Left forelimb (tissue), 1 donor: Measurements from ENCODE around the gene GRIK3.

Experiments
- DNase-seq: peaks from one replicate; pipeline ENCODE4 v3.0.0-alpha.2; 2018; ENCODE audit warnings: low spot score

GRIK3 gene

DNA sequence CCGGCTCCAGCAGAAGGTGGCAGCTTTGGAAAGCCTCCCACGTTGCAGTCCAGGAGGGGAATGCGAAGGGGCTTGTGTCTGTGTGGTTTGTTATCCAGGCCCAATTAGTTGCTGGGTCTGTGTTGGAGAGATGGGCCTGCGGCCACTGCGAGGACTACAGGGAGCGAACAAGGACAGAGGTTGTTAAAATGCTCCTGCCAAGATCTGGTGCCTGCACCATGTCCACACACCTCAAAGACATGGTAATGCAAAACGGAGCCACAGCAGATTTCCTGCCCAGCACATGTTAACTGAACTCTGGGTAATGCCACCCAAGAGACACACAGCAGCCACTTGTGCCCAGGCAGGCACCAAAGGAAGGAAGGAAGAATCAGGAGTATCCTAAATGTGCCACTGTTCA lies 18.6 kb downstream of the GRIK3 start:
- DNase-seq: no peak

DNA sequence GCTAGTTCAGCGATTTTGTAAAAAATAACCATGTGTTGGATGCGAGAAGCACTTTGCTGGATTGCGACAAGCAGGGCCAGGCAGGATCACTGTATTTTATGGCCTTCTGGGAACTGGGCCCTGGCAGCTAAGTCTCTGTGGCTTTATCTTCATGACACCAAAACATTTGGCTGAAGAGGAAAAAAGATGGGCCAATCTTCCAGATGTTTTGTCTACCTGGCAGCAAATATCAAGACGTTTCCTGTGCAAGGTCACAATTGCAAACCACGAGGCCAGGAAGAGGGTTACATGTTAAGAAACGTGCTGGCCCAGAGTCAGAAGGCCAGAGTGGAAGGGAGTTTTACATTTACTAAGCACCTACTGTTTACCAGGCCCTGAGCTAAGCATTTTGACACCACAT lies 22.1 kb downstream of the GRIK3 start:
- DNase-seq: no peak

DNA sequence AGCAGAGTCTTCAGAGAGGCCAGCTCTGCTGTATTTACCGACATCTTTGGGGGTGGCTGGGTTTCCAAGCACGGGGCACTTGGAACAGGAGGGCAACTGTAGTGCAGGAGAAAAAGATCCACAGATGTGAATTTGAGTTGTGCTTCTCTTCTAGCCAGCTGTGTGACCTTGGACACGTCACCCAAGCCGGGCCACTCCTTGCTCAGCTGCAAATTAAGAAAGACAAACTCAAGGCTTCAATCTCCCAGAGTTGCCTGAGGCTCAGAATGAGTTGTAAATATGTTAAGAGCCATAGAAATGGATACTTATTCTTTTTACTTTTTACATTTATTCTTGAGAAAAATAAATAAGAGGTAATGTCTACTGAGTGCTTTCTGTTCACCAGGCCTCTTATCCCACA lies 24.3 kb downstream of the GRIK3 start:
- no peak for DNase-seq

DNA sequence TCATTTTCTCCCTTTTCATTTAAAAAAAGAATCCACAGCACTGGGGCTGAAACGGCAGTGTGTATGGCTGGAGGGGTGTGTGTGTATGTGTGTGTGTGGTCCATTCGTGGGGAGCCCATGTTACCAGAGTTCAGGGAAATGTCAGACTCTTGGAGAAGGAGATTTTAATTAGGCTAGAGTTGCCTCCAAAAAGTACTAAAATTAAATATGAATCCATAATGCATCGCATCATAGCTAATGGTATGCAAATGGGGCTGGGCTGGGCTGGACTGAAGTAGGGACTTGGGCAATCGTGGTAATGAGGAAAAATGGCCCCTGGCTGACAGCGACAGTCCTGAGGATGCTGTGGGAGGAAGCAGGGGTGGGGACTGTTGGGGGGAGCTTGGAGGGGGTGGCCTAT lies 24.8 kb downstream of the GRIK3 start:
- DNase-seq: no peak

DNA sequence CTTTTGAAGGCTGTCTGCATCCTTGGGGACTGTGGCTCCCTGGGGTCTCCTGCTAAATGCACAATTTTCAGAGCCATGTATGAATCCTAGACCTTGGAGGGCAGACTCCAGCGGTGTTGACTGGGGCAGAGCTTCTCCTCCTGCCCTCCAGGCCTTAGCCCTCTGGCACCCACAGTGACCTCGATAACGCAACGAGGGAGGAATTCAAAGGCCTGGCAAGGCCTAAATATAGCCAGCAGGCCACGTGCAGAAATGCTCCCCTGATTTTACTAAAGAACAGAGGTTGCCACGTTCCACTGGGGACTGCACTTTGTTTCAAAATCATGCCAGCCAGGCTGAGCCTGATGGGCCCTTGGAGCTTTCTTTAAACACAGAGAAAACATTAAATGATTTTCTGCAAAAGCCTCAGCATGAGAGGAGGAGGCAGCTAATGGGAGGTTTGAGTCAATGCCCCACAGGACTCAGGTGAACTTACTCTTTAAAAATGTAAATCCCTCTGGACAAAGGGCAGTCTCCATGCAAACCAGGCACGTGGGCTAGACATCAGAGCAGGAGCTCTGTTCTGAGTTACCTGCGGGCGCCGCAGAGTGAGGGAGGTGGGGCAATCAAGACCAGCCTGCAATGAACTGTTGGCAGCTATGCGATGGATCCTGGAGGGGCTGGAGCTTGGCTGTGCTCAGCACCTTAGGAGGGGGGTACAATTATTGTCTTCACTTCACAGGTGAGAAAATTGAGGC lies 28.0 kb downstream of the GRIK3 start:
- DNase-seq: no peak

DNA sequence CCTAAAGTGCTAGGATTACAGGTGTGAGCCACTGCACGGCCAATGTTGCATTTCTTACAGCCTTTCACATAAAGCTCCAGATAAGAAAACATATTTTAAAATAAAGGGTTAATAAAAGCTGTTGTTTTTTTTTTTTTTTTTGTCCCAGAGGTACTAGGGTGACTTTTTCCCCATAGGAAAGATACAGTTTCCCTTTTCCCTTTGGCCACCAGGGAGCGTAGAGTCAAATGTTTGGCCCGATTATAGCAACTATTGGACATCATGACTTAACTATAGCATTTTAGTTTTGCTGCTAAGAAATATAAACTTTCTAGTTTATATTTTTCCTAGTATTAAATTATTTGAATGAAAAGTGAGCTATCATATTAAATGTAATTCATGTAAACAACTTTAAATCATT lies 31.4 kb downstream of the GRIK3 start:
- DNase-seq: no peak

DNA sequence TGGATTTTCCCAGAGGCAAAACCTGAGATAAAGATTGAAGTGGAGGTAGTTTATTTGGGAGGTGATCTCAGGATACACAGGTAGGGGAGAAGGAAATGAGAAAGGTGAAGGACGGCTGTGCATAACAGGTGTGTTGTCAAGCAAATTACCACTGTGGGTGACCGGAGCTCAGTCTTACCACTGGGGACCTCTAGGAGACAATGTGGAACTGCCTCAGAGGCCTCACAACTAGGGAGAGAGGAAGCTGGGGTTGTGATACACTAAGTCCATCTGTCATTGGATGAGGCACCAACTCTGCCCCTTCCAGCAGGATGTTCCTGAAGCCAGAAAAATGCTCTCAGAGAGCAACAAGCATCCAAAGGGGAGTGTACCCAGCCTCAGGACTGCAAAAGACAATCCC lies 32.6 kb downstream of the GRIK3 start:
- DNase-seq: no peak

DNA sequence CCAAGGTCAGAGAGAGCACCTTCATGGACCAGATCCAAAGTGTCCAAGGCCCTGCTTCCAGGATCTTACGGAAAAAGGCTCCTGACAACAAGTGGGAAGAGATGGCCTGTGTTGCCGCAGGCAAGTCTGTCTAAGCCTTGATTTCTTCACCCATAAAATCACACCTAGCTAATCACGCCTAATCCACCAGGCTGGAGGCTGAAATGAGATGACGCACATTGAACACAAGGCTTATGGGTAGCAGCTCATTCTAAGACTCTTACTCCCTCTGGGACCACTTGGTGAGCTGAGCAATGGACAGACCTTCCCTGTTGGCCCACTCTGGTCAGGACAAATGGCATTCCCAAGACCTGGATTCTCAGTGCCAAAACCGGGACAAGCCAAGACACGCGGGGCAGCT lies 38.2 kb downstream of the GRIK3 start:
- no peak for DNase-seq

DNA sequence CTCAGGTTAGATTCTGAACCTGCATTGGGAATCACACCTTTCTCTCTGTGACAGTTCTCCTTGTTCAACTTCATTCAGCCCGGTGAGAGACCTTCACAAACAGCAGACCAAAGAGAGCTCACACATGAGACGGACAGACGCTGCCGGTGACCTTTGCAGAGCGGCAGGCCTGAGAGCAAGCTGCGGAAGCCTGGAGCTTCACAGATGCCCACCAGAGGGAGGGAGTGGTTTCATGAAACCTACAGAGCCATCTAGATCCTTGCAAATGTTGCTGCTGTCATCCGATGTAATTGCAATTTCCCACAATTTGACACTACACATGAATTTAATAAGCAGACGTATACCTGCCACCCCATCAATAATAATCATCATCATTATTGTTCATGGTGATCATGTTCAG lies 39.4 kb downstream of the GRIK3 start:
- DNase-seq: no peak

DNA sequence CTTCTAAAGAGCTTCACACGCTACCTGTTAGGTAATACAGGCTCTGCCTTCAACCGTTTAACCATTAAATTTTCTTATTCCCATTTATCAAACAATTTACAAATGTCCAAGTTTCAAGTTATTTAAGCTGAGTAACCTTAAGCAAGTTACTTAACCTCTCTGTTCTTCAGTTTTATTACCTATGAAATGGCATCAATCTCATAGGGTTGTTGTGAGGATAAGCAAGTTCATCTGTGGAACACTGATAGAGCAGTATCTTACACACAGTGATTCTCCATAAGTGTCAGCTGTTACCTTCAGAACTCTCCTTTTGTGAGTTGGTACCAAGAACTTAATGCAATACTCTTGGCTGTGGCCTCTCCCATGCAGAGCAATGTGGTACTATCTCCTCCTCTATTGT lies 40.0 kb downstream of the GRIK3 start:
- no peak for DNase-seq

DNA sequence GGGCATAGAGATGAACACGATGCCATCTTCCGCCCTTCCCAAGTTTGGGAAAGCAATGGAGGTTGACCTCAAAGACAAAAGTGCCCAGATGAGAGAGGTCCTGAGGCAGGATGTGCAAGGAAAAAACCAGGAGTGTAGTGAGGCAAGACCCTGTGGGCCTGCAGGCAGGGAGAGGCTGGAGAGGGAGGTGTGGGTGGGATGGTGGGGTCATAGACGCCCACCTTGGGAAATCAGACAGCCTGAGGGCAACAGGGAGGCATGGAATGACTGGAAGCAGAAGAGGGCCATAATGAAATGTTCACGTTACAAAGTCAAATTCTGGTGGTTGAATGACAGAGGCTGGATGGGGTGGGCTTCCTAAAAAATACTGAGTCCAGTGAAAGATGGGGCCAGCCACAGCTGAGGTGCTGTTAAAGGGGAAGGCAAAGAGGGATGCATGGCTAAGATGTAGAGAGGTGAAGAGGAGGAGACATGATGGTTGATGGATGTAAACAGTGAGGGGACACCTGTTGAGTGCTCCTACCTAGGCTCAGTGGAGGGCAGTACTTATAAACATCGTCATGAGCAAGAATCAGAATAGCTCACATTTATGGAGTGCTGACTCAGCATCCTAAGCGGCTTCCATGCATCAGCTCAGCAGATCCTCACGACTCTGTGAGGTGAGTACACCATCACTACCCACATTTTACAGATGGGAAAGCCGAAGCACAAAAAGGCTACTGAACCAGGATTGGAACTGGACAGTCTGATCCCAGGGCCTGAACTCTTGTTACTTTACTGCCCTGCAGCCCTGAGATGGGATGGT lies 42.0 kb downstream of the GRIK3 start:
- no peak for DNase-seq

DNA sequence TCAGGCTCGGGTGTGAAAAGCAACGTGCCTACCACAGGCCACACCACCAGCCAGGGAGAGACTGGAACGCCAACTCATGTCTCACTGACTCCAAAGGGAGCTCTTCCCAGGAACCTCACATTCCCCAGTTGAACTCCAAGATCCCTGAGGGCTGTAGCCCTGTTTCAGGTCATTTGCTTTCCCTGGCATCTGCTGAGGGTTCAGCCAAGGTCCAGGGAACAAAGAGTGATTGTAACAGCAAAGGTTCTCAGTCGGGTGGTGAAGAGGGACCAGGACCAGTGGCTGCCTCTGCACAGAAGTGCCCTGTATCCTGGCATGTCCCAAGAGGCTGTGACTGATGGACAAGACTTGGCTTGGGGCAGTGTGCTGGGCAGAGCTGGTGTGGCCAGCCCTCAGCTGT lies 42.8 kb downstream of the GRIK3 start:
- no peak for DNase-seq

DNA sequence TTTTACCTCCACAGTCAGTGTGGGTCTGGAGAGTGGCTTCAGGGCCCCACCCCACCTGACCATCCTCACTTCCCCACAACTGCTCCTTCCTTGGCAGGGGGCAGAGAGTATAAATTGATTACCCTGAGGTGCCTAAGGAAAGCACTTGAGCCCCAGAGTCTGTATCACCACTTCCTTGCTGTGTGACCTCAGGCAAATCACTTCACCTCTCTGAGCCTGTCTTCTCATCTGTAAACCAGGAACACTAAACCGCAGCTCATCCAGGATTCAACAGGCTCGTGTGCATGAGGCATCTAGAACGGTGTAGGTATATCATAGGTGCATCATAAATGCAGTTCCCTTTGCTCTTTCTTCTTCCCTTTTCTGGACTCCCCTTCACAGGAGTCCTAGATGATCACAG lies 43.4 kb downstream of the GRIK3 start:
- no peak for DNase-seq

DNA sequence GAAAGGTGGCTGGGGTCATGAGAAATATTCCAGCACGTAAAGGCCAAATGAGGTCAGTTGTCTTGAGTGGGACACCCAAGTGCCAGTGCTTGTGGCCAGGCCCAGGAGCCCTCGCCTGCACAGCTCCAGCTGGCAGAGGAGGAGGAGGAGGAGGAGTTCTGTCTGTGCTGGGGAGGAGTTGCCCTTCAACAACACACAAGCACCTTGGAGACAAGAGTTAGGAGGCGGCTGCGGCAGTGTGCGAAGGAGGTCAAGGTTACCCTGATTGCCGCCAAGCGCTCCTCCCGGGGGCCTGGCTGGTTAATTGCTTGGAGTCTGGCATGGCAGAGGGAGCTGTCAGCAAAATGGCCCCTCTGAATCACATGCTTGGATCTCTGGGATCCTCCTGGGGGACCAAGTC lies 45.1 kb downstream of the GRIK3 start:
- no peak for DNase-seq

DNA sequence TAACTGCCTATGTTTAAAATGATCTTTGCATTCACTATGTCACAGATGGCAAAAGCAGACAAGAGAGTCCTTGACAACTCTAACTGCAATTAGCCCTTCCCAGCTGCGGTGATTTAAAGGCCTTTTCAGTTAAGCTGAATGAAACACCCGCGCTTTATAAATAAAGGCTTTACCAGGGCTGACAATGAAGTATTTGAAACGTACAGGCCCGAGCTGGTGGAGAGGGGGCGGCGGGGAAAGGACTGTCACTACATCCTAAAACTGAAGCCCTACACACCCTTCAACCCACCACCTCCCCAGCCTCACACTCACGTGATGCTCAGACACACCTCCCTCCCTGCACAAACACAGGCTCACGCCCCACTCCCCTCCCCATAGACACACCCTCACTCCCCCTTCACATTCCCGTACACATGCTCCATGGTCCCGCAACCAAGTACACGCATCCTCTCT lies 45.5 kb downstream of the GRIK3 start:
- no peak for DNase-seq

DNA sequence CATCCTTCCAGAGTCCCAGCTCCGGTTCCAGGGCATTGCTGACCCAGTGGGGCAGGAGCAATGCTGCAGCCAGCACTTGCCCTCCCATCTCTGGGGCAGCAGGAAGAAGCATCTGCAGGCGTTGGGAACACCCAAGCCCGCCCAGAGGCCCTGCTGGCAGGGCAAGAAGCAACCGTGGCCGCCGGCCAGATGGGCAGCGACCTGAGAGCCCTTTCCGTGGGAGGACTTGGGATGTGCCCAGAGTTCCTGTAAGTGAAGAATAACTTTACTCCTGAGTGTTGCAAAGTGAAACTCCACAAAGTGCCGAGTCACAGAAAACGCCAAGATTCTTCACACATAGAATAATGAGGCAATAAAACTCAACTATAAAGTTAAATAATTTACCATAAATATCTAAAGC lies 46.0 kb downstream of the GRIK3 start:
- DNase-seq: no peak

DNA sequence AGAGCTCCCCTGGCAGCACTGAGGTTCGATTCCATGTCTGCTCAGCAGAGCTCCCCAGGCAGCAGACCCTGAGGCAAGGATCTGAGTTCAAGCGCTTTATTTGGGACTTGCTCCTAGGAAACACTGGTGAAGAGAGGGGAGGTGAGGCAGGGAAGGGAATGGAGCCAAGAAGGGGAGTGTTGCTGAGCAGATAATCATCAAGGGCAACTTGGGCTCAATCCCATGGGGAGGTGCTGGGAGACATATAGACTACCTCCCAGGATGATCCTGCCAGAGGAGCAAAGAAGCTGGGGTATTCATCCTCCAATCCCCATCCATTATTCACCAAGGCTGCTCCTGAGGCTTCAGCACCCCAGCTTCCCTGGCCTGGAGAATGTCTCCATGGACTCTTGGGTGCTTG lies 47.0 kb downstream of the GRIK3 start:
- DNase-seq: no peak

DNA sequence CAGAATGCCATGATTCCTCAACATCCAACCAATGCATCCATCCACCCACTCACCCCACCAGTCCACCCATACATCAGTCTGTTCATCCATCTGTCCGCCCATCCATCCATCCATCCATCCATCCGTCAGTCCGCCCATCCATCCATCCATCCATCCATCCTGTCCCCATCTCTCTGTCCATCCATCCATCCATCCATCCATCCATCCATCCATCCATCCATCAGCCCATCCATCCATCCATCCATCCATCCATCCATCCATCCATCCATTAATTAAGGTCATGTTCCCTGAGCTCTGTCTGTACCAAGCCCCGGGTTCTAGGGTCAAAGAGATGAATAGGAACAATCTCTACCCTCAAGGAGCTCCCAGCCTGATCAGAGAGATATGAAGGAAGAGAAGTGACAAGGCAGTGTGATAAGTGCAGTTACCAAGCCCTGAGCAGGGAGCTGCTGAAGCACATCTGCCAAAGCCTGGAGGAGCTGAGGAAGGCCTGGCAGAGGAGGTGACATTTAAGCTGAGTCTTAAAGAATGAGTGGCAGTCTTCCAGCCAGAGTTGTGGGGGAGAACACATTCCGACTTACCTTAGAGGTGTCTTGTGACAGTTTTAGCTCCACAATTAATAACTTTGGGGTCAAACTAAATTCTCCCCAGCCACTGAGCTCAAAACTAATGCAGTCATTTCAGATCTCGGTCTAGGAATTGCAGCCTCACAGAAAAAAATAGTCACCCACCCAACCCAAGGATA lies 47.9 kb downstream of the GRIK3 start:
- no peak for DNase-seq

DNA sequence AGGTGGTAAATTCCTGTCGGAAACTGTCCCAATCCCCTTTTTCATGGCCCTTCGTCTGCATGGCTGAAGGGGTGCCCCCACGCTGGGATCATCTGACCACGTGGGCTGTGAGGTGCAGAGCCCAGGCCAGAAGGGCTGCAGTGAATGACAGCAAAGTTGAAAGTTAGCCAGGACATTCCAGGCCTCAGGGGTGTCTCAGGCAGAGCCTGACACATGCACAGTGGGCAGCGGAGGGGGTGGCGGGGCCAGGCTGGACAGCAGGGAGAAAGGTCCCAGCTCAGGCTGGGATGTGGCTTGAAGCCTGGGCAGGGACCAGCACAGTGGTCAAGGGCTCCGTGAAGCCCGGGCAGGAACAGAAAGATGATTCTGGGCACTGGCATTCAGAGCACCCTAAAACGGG lies 49.6 kb downstream of the GRIK3 start:
- DNase-seq: no peak

DNA sequence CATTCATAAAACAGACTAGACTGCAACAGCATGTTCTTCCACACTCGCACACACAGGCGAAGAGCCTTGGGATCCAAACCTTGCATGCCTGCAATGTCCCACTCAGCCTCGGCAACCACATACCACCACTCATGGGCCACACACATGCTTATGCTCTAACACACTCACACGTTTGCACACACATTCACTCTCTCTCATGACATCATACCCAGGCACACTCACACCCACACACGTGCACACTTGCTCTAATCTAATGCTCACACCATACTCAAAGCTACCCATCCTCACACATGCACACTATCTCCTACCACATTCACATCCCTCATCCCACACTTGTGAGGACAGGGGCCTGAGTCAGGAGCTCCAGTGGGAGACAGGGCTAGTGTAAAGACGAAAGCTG lies 50.3 kb downstream of the GRIK3 start:
- DNase-seq: no peak

DNA sequence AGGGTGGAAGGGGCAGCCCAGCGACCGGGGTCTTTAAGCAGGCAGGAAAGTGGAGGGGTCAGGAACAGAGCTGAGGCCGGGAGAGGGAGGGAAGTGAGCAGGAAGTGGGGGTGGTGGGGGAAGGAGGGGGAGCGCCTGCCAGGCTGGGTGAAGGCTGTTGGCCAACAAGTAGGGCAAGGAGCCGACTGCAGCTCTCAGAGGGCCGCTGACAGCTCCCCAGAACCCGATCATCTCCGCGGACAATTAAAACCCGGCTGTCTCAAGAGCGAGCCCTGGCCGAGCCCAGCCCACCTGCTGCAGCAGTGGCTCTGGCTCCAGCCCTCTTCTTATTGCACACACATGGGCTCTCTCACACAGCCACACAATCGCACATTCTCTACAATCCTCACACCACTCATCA lies 51.6 kb downstream of the GRIK3 start:
- no peak for DNase-seq

DNA sequence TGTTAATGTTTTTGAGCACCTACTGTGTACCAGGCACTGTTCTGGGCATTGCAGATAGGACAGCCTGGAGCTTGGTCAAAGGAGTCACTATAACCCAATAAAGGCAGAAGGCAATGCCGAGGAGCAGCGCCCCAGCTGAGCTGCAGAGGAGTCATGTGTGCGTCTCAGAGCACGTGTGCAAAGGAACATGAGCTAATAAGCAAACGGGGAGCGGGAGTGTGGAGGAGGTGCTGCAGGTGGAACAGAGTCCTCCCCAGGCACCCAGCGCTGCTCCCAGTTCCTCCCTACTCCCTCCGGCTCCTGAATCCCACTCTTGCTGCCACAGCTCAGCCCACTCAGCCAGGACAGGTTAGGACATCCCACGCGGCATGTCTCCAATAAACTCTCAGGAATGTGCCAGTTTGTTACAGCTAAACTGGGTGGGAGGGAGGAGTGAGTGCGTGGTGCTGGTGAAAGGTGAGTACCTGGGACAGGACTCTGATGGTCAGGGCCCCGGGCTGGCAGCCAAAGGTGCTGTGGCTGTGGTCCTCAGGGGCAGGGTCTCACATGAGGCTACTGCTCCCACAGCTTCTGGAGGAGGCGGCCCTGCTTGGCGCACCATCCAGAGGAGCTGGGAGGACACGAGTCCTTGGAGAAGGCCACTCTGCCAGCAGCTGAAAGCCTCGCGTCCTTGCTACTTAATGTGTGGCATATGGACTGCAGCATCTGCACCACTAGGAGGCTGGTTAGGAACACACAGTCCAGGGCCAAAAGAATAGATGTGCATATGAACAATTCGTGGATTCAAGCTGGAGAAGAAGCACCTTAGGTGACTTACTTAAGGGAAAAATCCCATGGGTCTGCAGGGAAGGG lies 52.3 kb downstream of the GRIK3 start:
- no peak for DNase-seq
